Left cardiac atrium (tissue), 4 donors: ENCODE results near the gene KCNQ2. TPM values are rescaled to one million over a fixed set of nuclear protein-coding genes. Genes with fewer than 3 reads are reported as not detected.

Experiments
- ATAC-seq, 2 donors: fragments of 200-7000 bp; cut with Tn5 transposase; one replicate each; pipeline ENCODE4 v1.9.1; 2020; ENCODE audit warnings: mild to moderate bottlenecking in 2 of 2, moderate library complexity in 2 of 2
- DNase-seq: peaks from one replicate; pipeline ENCODE4 v3.0.0-alpha.2; 2020
- intact Hi-C, 2 donors: fragments of 100-400 bp; cut with DNase I; formaldehyde crosslinking; loops; one replicate each; pipeline versions ENCODE4 v1.14.1 to v1.15.1; 2022 to 2023
- total RNA-seq, 2 donors: library from RNA; stranded (reverse); fragmentation: NEBNext Ultra II Directional; extraction: Animal tissue kit (Norgen Biotek cat#: 25700); gene quantifications; one replicate each; pipeline ENCODE4 v1.2.1, GENCODE V29; 2021
- donor health status: DM: no; HTN: yes; CAD: no.
- donor health status: DM: no; HTN: yes; CAD: no; lungs with severe emphysema.
- donor health status: DM: yes; HTN: yes; CAD: no.
- donor health status: Dilated cardiomyopathy.

The KCNQ2 gene
- total RNA-seq, 2 donors from 2014 or later, result 0.91 to 2.0 TPM

DNA sequence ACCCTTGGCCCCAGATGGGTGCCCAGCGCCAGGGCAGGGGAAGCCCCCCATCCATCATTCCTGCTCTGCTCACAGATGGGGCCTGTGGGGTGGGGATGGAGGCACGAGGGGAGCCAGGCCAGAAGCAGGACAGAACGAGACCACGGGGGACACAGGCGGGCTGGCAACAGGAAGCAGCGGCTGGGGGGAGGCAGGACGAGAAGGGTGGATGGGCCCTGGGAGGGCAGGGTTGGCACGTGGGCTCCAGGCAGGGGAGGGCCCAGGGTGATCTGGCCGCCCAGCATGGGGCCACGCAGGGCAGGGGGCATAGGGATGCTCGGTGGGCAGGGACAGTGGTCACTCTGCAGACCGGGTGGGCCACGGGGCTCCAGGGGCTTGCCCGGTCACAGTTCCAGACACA is 41.6 kb downstream of the KCNQ2 start:
- DNase-seq, result no peak
- no peak for ATAC-seq
- intact Hi-C loops, result no loop called here

- intact Hi-C loops, result no loop called here
- ATAC-seq, result no peak
- DNase-seq, result no peak
These were observed 42.5 kb downstream of the KCNQ2 start for GRCh38 chr20:63429992-63430391.

GRCh38 chr20:63428906-63429575 is 43.4 kb downstream of the KCNQ2 start:
- ATAC-seq (no peak), DNase-seq (no peak)
- intact Hi-C loops, result no loop called here

- ATAC-seq, result no peak
- DNase-seq, result no peak
- intact Hi-C loops, result no loop called here
These were observed 44.6 kb downstream of the KCNQ2 start for GRCh38 chr20:63427724-63428330.

GRCh38 chr20:63427206-63427605 is 45.2 kb downstream of the KCNQ2 start:
- DNase-seq (no peak), ATAC-seq (no peak)
- intact Hi-C loops, result no loop called here

- intact Hi-C loops, result no loop called here
- no peak for ATAC-seq
- no peak for DNase-seq
These were observed 46.5 kb downstream of the KCNQ2 start for GRCh38 chr20:63425846-63426485.

GRCh38 chr20:63424613-63425012 is 47.8 kb downstream of the KCNQ2 start:
- intact Hi-C loops, result no loop called here
- ATAC-seq (no peak), DNase-seq (no peak)

DNA sequence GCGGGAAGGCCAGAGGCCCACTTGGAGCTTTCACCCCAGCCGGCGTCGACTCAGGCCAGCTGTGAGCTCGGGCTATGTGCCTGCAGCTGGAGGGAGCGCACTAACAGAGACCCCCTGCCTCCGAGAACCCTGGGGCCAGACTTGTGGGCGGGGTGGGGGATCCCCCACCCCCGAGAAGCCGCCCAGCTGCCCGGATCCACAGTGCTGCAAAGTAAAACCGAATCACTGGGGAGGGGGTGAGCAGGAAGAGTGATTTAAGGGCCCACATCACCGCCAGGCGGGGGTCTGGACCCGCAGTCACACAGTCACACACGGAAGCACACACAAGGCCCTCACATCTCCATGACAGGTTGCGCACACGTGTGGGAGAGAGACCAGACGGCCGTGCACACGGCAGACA is 48.7 kb downstream of the KCNQ2 start:
- intact Hi-C loops, result no loop called here

GRCh38 chr20:63422653-63423052 is 49.8 kb downstream of the KCNQ2 start:
- intact Hi-C loops, result no loop called here
- DNase-seq (no peak), ATAC-seq (no peak)

More for the DNA sequence above, 48.7 kb downstream of the KCNQ2 start:
- DNase-seq, result no peak
- ATAC-seq, result no peak

GRCh38 chr20:63421913-63422312 is 50.5 kb downstream of the KCNQ2 start:
- no peak for DNase-seq
- intact Hi-C loops, result no loop called here
- ATAC-seq, result no peak

GRCh38 chr20:63421094-63421692 is 51.3 kb downstream of the KCNQ2 start:
- ATAC-seq, result no peak
- no peak for DNase-seq
- intact Hi-C loops, result no loop called here

GRCh38 chr20:63420359-63421093 is 51.9 kb downstream of the KCNQ2 start:
- intact Hi-C loops, result no loop called here
- DNase-seq (no peak), ATAC-seq (no peak)

- no peak for ATAC-seq
These were observed 53.2 kb downstream of the KCNQ2 start for GRCh38 chr20:63419299-63419698.

GRCh38 chr20:63418617-63419016 is 53.8 kb downstream of the KCNQ2 start:
- DNase-seq (no peak), ATAC-seq (no peak)
- intact Hi-C loops, result no loop called here

More at GRCh38 chr20:63419299-63419698, 53.2 kb downstream of the KCNQ2 start:
- intact Hi-C loops, result no loop called here
- no peak for DNase-seq

GRCh38 chr20:63417738-63418120 is 54.7 kb downstream of the KCNQ2 start:
- ATAC-seq, result no peak
- intact Hi-C loops, result no loop called here
- DNase-seq, result no peak

DNA sequence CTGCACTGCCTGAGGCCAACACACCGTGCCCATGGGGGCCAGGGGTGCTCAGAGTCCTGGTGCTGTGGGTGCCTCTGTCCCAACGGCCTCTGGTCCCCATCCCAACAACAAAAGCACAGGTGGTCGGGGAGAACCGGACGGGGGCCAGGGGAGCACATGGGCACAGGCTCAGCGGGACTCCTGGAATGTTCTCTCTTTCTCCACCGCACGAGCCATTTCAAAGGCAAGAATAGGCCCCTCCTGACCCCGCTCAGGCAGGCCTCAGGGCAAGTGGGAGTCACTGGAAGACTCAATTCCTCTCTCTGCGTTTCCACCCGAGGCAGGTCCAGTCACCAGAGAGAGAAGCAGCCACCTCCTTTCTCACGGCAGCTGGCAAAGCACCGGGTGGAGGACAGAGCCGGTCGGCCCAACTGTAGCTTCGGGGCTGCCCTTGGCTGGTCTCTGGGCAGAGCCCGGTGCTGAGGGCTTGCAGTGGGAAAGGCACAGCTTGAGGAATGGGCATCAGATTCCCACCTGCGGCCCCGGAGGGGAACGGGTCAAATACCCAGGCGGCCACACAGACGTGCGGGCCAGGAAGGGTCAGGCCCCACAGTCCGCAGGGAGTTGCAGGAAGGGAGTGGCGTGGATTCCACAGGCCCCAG is 55.2 kb downstream of the KCNQ2 start:
- DNase-seq, result no peak
- intact Hi-C loops, result no loop called here
- ATAC-seq, result no peak

DNA sequence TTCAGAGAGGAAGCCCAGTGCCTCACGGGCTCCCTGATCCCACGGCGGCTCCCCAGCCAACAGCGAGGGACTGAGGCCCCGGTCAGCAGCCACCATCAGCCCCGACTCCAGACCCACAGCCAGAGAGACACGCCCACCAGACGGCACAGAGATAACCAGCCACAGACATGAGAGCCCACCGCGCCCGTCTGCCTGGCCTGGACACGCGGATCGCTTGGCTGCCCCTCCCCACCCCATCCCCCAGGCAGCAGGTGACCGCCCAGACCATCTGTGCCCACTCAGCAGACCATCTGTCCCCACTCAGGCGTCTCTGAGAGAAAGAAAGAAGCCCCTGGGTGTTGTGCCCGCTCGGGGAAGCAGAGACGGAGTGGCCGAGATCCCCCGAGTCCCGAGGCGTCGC is 55.8 kb downstream of the KCNQ2 start:
- DNase-seq (no peak), ATAC-seq (no peak)
- intact Hi-C loops, result no loop called here

GRCh38 chr20:63415647-63416391 is 56.6 kb downstream of the KCNQ2 start:
- ATAC-seq (no peak), DNase-seq (no peak)

More at GRCh38 chr20:63415647-63416391, 56.6 kb downstream of the KCNQ2 start:
- intact Hi-C loops, result no loop called here
